T1000 (cell line): ENCODE results near the gene LRFN5.

ENCODE experiments used
- DNase-seq: peaks from one replicate; lab custom pipeline; 2025; ENCODE audit warnings: mixed read lengths; lab: John Stamatoyannopoulos, UW

Gene LRFN5

DNA sequence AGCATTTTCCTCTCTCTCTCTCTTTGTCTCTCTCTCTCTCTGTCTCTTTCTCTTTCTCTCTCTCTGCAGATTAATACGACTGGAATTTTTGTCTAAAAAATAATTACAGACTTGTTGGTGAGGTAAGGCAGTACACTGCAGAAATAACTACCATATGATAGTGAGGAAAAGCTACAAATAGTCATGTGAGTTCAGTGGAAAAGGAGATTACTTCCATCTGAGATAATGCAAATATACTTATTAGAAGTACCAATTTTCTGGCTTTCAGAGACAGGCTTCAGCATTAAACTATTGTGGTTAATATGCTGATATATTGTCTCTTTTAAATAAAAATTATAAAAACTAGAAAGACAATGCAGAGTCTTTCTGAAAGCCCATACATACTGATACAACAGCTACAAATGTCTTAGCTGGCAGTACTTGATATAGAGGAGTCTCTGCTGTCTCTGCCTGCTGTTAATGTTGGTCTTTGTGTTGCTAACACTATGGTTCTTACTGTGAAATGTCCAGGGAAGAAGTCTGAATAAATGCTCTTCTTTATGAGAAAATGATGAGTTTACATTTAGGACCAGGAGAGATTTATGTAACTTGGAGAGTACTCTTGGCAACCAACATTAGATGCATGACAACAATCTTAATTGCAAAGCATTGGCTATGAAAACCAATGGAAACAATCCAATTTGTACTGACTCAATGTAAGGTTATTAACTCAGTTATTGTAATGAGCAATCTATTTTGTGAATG is 167.0 kb downstream of the LRFN5 start:
- no peak for DNase-seq

DNA sequence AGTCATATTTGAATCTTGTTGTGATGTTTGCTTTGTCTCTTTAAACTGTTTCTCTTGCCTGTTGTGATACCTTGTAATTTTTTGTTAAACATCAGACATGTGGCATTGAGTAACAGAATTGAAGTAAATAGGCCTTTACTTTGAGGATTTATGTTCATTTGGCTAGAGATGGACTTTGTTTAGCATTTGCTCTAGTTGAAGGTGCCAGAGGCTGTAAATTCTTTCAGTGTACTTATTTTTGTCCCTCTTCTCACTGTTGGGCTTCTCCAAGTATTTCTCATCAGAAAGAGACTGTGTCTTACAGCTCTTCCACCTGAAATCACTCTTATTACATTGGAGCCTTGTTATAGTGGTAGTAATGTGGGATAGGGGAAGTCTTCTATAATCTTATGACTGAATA is 175.8 kb downstream of the LRFN5 start:
- DNase-seq, result no peak

DNA sequence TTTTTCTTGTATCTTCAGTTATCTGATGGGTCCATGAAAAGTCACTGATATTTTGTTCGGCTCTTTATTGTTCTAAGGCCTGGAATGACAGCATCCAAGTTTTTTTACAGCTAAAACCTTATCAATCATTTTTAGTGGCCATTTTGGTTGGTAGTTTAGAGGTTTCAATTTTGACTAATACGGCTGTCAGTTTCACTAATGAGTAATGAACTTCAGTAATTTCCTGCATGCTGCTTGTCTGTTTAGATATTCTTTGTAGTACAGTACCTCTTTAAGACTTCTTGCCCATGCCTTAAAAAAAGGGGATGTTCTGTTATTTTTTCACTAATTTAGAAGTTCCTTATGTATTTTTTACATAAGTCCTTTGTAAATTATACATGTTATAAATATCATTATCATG is 176.7 kb downstream of the LRFN5 start:
- DNase-seq, result no peak

DNA sequence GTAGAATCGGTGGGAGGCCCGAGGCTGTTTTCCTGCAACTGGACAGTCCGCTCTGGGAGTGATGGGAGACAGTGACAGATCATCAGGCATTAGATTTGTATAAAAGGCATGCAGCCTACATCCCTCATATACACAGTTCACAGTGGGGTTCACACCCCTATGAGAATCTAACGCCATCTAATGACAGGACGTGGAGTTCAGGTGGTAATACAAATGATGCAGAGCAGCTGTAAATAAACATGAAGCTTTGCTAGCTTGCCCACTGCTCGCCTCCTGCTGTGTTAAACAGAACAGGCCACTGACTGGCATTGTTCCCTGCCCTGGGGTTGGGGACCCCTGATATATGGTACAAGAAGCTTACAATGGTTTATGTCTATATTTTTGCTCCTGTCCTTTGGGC is 179.0 kb downstream of the LRFN5 start:
- DNase-seq, result no peak

DNA sequence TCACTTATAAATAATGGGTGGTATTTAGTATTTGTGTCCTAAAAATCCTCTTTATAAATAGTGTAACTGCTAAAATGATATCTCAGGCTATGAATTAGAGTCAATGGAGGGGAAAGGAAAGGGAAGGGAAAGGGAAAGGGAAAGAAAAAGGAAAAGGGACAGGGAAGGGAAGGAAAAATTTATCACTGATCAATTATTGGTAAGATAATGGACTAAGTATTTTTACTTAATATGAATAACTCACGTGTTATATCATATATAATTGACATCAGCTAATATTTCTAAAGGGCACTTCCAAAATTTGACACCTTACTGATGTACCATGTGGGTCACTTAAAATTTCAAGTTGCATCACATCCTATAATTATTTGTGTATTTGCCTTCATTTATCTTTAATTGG is 193.1 kb downstream of the LRFN5 start:
- no peak for DNase-seq

DNA sequence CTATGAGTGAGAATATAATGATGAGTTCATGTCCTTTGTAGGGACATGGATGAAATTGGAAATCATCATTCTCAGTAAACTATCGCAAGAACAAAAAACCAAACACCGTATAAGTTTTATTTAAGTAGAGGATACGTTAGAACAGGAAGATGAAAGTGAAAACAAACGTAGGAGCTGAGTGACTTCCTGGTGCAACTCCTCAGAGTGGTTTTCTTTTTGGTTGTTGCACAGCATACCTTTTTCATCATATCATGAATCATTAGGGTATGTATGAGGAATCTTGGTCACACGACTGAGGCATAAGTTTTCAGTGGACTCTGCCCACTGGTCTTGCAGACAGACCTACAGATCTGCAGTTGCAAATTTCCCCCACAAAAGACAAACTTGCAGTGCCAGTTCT is 199.0 kb downstream of the LRFN5 start:
- DNase-seq, result no peak

DNA sequence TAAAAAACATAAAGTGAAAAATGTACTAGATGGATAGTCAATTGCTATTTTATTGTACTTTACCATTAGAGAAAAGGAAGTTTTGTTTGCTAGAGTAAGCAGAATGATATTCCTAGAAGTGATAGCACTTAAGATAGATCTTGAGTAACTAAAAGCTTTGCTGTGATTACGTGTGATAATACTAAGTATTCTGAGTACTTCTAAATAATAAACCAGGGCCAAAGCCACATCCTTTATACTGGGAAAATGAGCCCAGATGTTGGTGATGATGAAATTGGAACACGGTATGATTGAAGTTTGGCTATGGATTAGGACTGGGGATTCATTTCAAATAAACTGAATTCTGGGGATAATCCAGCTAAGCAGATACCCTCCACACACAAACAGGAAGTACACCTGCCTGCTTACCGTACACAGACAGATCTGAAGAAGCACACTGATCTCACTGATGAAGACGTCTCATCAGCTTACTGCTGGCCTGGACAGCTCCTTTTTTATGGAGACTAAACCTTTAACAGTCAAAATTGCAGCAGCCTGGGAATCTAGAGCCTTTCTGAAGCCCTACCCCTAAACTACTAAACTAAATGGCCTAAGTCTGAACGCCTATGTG is 199.8 kb downstream of the LRFN5 start:
- no peak for DNase-seq

DNA sequence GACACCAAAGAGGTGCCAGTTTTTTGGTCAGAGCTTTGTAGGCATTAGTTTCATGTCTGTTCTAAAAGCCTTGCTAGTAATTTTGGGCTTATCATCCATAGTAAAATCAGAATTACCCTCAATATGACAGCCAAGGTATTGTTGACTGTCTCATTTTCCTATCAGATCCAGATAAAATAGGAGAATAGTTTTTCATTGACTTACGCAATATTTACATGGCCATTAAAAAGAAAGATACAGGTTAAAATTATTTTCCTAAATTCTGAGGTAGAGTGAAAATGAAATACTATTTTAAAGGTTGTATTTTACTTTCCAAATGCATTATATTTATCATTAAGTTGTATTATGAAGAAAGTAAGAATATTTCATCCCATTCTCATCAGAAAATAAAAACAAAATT is 203.7 kb downstream of the LRFN5 start:
- no peak for DNase-seq

DNA sequence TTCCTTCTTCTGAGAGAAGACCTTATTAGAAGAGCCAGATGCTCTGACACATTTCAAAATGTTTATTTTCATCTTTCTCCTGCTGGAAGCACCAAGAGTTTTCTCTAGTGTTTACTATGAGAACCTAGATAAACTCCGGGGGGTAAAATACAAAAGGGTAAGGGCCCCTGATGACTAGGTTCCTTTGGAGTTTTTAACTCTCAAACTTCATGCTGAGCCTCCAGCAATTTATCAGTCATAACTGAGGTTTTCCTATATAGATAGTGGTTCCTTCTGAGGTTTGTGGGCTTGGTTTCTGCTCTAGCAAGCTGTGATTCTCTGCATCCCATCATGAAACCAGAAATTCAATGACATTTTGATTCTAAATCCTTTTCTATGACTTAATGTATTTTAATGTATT is 210.9 kb downstream of the LRFN5 start:
- no peak for DNase-seq

DNA sequence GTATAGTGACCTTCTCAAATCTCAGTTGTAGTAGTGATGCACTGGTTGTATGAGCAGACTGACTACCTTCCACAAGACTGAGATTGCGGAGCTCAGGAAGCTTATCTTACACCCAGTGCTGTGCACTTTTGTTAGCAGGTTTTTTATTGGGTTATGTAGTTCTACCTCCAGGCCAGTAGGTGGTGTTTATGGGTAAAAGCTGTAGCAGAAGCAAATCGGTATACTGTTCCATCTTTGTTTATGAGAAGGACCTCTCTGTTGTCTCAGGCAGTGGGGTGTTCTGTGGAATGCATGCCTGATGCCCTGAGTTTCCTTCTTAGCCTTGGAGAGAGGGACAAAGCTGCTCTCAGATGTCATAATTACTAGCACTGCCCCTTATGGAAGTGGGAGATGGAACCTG is 217.8 kb downstream of the LRFN5 start:
- no peak for DNase-seq

DNA sequence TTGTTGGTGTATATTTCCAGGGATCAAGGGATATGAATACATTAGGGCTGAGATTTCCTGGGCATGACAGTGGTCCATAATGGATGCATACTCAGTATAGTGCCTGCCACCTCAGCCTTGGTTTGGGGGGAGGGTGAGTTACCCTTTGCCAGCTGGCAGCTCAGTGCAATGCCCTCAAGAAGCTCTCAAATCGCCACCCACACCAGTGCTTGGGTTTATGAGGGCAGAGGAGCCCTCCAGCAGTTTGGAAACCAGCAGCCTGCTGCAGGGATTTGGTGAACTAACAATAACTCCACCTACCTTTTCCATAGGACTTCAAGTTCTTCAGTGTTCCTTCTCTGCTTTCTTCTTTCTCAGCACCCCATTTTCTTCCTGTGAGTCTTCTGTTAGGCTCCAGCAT is 218.9 kb downstream of the LRFN5 start:
- DNase-seq, result no peak

DNA sequence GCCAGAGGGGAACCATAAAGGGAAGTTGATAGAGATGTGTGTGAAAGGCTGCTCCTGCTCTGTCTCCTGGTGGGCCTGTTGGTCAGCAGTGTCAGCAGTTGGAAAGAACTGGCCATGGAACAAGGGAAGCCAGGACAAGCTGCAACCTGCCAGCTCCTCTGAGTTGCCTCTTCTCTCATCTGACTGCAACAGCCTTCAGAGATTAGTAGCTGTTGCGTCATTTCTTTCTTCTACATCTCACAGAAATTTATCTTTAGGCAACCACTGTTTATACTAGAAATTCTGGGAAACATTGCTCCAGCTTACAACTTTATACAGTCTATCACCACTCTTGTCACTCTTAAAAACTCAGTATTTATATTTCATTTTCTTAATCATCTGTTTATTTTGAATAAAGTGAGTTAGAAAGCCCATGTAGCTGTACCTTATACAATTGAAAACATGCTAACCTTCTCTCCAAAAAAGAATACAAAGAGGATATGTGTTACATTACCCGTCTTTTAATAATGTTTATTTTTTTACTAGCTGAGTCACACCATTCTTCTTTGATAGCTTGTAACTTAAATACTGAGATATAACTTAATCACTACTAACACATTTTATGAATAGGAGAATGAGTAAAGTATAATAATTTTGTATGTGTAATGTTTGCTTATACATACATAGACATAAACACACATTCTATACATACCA is 224.2 kb downstream of the LRFN5 start:
- no peak for DNase-seq

DNA sequence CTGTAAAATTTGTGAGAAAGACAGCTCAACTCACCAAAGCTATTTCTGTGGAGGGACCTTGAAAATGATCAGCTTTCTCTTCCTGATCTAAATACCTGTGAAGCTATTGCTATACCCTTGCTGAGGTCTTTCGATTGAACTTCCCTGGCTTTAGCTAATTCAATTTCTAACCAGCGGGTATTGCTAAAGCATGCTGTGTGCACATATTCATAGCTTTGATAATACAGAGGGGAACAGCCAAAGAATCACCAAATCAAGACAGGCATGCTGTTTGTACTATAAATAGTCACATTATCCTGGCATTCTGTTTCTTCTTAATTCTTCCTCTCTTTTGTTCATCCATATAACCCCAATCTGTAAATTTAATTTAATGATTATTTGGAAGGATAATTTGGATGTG is 233.0 kb downstream of the LRFN5 start:
- DNase-seq, result no peak

DNA sequence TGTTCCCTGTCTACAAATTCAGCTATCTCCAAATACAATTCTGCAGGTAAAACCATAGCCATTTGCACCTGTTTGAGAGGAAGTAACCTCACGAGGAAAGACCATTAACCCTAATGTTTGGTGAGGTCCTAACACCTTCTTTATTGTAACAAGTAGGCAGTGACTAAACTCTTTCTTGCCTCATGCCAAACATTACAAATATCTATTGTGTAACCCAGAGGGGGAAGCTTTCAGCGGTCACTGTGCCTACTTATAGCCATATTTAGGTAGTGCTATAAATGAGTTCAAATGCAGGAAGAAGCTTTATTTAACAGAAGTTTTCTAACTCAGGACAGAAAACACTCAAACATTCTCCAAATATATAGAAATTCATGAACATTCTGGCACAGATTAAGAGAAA is 252.7 kb downstream of the LRFN5 start:
- no peak for DNase-seq

DNA sequence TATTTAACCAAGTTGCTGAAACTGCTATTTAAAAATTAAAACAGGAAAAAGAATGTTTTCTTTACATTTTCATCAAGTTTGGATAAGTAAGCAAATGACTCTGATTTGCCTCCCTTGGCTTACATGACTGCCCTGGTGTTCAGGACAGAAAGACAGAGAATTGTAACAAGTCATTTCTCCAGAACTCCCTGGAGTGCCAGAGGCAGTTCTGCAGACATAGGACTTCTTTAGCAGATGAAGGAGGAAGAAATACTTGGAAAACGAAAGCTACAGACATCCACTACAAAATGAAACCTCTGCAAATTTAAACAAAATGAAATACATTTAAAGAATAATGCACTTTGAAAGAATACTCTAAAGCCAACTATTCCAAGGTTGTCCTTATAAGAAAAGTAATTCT is 253.9 kb downstream of the LRFN5 start:
- no peak for DNase-seq

DNA sequence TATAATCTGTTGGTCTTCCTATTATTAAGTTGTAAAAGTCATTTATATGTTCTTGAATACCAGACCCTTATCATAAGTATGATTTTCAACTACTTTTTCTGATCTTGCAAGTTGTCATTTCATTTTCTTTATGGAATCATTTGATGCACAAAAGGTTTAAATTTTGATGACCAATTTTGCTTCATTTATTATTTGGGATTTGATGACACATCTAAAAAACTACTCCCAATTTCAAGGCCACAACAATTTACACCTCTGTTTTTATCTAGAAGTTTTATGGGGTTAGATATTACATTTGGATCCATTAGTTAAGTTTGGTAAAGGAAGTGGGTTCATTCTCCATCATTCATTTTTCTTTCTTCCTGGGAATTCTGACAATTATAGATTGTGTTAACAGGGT is 259.2 kb downstream of the LRFN5 start:
- no peak for DNase-seq

DNA sequence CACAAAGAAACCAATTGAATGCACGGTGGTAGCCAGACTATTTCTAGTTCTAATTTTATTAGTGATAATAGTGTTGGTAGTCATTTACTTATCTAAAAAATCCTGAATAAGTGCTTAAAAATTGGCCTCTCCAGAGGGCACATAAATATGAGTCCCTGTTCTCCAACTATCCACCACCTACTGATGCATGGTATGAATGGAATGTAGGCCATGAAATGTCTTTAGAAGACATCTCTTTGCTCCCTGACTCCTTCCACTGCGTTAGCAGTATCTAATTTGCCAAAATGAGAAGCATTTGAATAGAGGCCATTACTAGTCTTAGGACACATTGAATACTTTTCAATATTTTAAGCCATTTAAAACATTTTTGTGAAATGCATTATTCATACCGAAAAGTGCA is 261.7 kb downstream of the LRFN5 start:
- no peak for DNase-seq

DNA sequence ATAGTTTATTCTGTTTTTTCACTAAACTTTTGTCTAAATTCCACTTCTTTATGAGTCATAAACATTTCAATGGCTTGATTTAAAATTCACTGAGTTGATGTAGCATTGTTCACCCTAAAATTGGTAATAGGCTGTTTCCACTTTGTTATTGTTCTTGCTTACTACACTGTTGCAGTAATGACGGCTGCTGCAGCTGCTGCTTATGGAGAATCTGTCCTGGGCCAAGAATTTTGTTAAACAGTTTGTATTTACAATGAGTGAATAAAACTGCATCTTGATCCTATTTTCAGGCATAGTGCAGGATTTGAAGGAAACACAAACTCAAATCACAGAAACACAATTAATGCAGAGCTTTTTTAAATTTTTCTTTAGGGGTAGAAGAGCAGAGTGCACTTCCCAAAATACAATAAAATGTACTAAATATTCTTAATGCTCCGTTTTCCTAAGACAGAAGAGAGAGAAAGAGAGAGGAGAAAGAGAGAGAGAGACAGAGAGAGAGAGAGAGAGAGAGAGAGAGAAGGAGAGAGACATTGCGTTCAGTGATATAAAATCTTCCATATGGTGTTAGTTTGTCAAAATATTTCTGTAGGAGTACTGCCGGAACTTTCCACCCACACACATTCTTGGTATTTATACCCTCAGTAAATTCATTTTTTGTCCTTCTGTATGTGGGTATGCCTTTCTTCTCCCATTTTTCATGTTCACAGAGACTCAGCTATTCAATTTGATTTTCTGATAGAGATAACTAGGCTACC is 266.4 kb downstream of the LRFN5 start:
- no peak for DNase-seq

DNA sequence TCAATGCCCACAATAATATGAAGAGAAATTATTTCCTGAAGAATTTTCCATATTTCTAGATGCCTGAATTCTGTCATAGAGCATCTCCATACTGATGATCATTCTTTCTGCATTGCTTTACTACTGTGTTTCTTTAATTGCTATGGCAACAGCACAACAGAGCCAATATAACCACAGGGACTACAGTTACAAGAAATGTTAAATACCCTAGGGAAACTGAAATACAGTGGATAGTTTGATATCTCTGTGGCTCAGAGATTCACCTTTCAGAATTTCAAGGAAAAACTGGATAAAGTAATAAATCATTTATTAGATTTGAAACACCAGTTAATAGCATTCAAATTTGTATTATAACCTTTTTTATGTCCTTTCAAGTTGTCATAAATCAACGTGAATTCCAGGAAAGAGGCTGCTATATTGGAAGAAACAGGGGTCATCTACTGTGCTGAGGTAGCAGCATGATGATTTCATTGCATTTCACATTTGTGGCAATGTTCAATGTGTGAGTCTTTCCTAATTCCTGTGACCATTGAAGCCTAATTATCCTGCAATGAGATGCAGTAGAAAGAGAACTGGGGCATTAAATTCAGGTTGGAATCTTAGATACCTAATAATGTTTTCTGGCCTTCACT is 267.1 kb downstream of the LRFN5 start:
- DNase-seq, result no peak

DNA sequence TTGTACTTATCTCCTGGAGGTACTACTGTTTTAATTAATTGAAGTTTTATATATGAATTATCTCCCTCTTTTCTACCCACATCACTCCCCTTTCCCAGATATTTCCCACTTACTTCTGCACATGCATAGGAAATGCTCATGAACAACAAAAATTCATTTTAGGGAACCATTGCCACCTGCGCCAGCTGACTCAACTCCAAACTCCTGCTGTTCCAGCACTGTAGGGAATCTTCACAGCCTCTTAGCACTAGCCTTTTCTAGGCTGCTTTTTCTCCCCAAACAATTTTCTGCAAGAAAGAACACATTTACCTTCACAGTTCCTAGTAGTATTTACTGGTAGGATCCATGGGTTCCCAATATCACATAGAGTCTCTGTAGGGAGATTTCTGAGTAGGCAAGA is 268.4 kb downstream of the LRFN5 start:
- DNase-seq, result no peak

DNA sequence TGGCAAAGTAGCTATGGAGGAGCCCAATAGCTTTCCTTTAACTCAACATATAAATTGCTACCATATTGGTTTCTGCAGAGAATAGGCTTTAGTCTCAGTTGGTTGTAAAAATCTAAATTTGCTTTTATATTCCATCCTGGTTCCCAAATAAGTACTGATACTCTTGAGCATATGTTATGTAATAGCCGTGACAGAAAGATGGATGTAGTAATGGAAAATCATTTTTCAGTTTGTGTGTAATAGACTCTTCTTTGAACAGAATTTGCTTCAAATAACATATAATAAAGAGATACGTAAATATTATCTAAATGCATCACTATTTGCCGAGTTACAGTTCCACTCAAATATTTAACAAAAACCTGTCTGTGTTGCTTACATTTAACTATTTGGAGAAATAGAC is 271.6 kb downstream of the LRFN5 start:
- DNase-seq, result no peak

DNA sequence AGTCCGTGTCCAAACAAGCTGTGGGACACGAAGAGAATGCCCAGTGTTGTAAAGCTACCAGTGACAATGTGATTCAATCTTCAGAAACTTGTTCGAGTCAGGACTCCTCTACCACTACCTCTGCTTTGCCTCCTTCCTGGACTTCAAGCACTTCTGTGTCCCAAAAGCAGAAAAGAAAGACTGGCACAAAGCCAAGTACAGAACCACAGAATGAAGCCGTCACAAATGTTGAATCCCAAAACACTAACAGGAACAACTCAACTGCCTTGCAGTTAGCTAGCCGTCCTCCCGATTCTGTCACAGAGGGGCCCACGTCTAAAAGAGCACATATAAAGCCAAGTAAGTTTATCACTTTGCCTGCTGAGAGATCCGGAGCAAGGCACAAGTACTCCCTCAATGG is 284.9 kb downstream of the LRFN5 start:
- no peak for DNase-seq
